NCI-H1105 (cell line): ENCODE data around the gene TMEM145.
A peak's percentile ranks its signal among the peaks of the same experiment; 100 is the strongest.

ENCODE experiments used
- DNase-seq: peaks from one replicate; lab custom pipeline; 2025; lab: John Stamatoyannopoulos, UW

Gene TMEM145

GRCh38 chr19:42288881-42289555 is 24.1 kb upstream of the TMEM145 start:
- no peak for DNase-seq

- no peak for DNase-seq
Observed at GRCh38 chr19:42289556-42290041, 23.5 kb upstream of the TMEM145 start.

GRCh38 chr19:42290136-42290522 is 23.0 kb upstream of the TMEM145 start:
- DNase-seq = no peak

GRCh38 chr19:42290523-42291434 is 22.3 kb upstream of the TMEM145 start:
- no peak for DNase-seq

- no peak for DNase-seq
Observed at GRCh38 chr19:42291435-42291810, 21.7 kb upstream of the TMEM145 start.

- no peak for DNase-seq
Observed at GRCh38 chr19:42292042-42292960, 20.8 kb upstream of the TMEM145 start.

- no peak for DNase-seq
Observed at GRCh38 chr19:42292963-42293362, 20.1 kb upstream of the TMEM145 start.

- DNase-seq = no peak
Observed at GRCh38 chr19:42293540-42293939, 19.6 kb upstream of the TMEM145 start.

GRCh38 chr19:42293948-42294347 is 19.2 kb upstream of the TMEM145 start:
- no peak for DNase-seq

GRCh38 chr19:42294471-42295137 is 18.5 kb upstream of the TMEM145 start:
- no peak for DNase-seq

GRCh38 chr19:42295342-42295741 is 17.8 kb upstream of the TMEM145 start:
- no peak for DNase-seq

GRCh38 chr19:42295831-42296525 is 17.1 kb upstream of the TMEM145 start:
- DNase-seq = peak; percentile 71

- DNase-seq = no peak
Observed at GRCh38 chr19:42297039-42297438, 16.1 kb upstream of the TMEM145 start.

- DNase-seq = no peak
Observed at GRCh38 chr19:42301646-42302203, 11.4 kb upstream of the TMEM145 start, which contains the start of gene PRR19. TSS of gene PRR19 (plus strand) at chr19:42302132. CDS start at chr19:42309585, 7,453 bp downstream.

GRCh38 chr19:42303101-42303464 is 10.0 kb upstream of the TMEM145 start:
- no peak for DNase-seq

GRCh38 chr19:42303876-42304275 is 9.2 kb upstream of the TMEM145 start:
- DNase-seq = no peak

GRCh38 chr19:42306646-42307045 is 6.5 kb upstream of the TMEM145 start:
- no peak for DNase-seq

GRCh38 chr19:42309686-42310085 is 3.4 kb upstream of the TMEM145 start:
- no peak for DNase-seq

GRCh38 chr19:42311657-42312056 is 1.5 kb upstream of the TMEM145 start:
- no peak for DNase-seq

- no peak for DNase-seq
Observed at GRCh38 chr19:42312370-42312769, 739 bp upstream of the TMEM145 start.
